Stomach (tissue), 4 donors: Measurements from ENCODE around the gene PCLO.

Experiments used
- CTCF ChIP-seq, 7 experiments: fragments of 450-650 bp in 4 of 7; fragments of 200-600 bp in 3 of 7; sonication (generic) in 3 of 7; IDR thresholded peaks; one replicate each; pipeline ENCODE4 v1.5.1; 2016 to 2019; ENCODE audit warnings: antibody characterized with exemption in 7 of 7, control low read depth in 2 of 7, mild to moderate bottlenecking in 1 of 7
- POLR2A ChIP-seq, 4 donors: fragments of 450-650 bp; IDR thresholded peaks; one replicate each; pipeline ENCODE4 v1.6.1; 2016; ENCODE audit warnings: antibody characterized with exemption in 4 of 4, control low read depth in 2 of 4, mild to moderate bottlenecking in 1 of 4, moderate library complexity in 1 of 4

GRCh38 chr7:83040484-83040883 lies 122.2 kb downstream of the PCLO start:
- TF ChIP-seq CTCF (IDR thresholded peaks at IDR 0.05) (no peak), POLR2A (IDR thresholded peaks at IDR 0.05) (no peak)
